GM20000 (cell line): ENCODE data around the gene ZCCHC24.

Source experiments
- DNase-seq: peaks from one replicate; pipeline ENCODE4 v3.0.0; 2012; ENCODE audit warnings: low spot score
- CTCF ChIP-seq: IDR thresholded peaks from 2 replicates; pipeline ENCODE4 v1.5.1; 2012; ENCODE audit warnings: mild to moderate bottlenecking, control low read depth; ENCODE audit errors: extremely low read depth, missing control alignments

Gene ZCCHC24

GRCh38 chr10:79406683-79407422, 38.6 kb downstream of the ZCCHC24 start:
- no peak for DNase-seq

GRCh38 chr10:79405995-79406515, 39.4 kb downstream of the ZCCHC24 start:
- TF ChIP-seq CTCF, result no peak
- DNase-seq, result no peak

More at GRCh38 chr10:79406683-79407422, 38.6 kb downstream of the ZCCHC24 start:
- TF ChIP-seq CTCF, result no peak

- no peak for TF ChIP-seq CTCF
- no peak for DNase-seq
Observed at GRCh38 chr10:79405221-79405994, 40.0 kb downstream of the ZCCHC24 start.

- DNase-seq, result no peak
- no peak for TF ChIP-seq CTCF
Observed at GRCh38 chr10:79404690-79405131, 40.7 kb downstream of the ZCCHC24 start.

GRCh38 chr10:79404231-79404609, 41.2 kb downstream of the ZCCHC24 start:
- TF ChIP-seq CTCF, result no peak
- DNase-seq, result no peak

- DNase-seq, result no peak
- no peak for TF ChIP-seq CTCF
Observed at GRCh38 chr10:79403441-79404230, 41.8 kb downstream of the ZCCHC24 start.
